PC-3 (cell line): ENCODE measurements around the gene SPAAR. TPM values are rescaled to one million over a fixed set of nuclear protein-coding genes. Genes with fewer than 3 reads are reported as not detected.

Experiments
- ATAC-seq: fragments of 200-7000 bp; cut with Tn5 transposase; 2 replicates; pipeline ENCODE4 v1.9.1; 2020; ENCODE audit warnings: mild to moderate bottlenecking, moderate library complexity
- BruUV-seq: library from RNA; stranded (reverse); fragments of 400-500 nt; replicated peaks from 2 replicates; lab custom pipeline; 2021; lab: Mats Ljungman, UMichigan
- CTCF ChIA-PET: fragments of 300-600 bp; sonication (Branson Sonifier 250); formaldehyde crosslinking; loops from one replicate; lab custom pipeline; 2022; ENCODE audit warnings: antibody characterized with exemption; lab: Charles Lee
- POLR2A ChIA-PET: fragments of 300-600 bp; sonication (Branson Sonifier 250); formaldehyde crosslinking; loops from one replicate; lab custom pipeline; 2022; ENCODE audit warnings: antibody characterized with exemption; ENCODE audit not compliant: unreplicated experiment; lab: Charles Lee
- DNase-seq: peaks from one replicate; pipeline ENCODE4 v3.0.0-alpha.2; 2015
- H2AFZ ChIP-seq: fragments of 300-600 bp; sonication (generic); 2 replicates; pipeline ENCODE4 v1.6.0; 2016; ENCODE audit warnings: antibody characterized with exemption, low read length
- H3F3A ChIP-seq: fragments of 300-600 bp; sonication (generic); one replicate; pipeline ENCODE4 v1.6.0; 2017; ENCODE audit warnings: antibody characterized with exemption, low read length, control low read depth, mild to moderate bottlenecking; ENCODE audit not compliant: unreplicated experiment
- H3K27ac ChIP-seq: fragments of 300-600 bp; sonication (generic); 2 replicates; pipeline ENCODE4 v1.5.1; 2016; ENCODE audit warnings: mild to moderate bottlenecking, low read length
- H3K27me3 ChIP-seq: fragments of 300-600 bp; sonication (generic); 2 replicates; pipeline ENCODE4 v1.6.1; 2016; ENCODE audit warnings: low read length, mixed read lengths
- H3K36me3 ChIP-seq: fragments of 300-600 bp; sonication (generic); 2 replicates; pipeline ENCODE4 v1.6.1; 2016; ENCODE audit warnings: low read depth, mixed run types, low read length, mixed read lengths
- H3K4me1 ChIP-seq: fragments of 300-600 bp; sonication (generic); 2 replicates; pipeline ENCODE4 v1.5.1; 2016; ENCODE audit warnings: low read length; ENCODE audit not compliant: insufficient read depth
- H3K4me2 ChIP-seq: fragments of 300-600 bp; sonication (generic); 2 replicates; pipeline ENCODE4 v1.6.0; 2016; ENCODE audit warnings: low read length
- H3K4me3 ChIP-seq: fragments of 300-600 bp; sonication (generic); 2 replicates; pipeline ENCODE4 v1.5.1; 2016; ENCODE audit warnings: mild to moderate bottlenecking, low read length, mixed read lengths
- H3K79me2 ChIP-seq: fragments of 300-600 bp; sonication (generic); 2 replicates; pipeline ENCODE4 v1.6.1; 2017; ENCODE audit warnings: low read length, mixed read lengths
- H3K9ac ChIP-seq: fragments of 300-600 bp; sonication (generic); 2 replicates; pipeline ENCODE4 v1.6.0; 2016; ENCODE audit warnings: mild to moderate bottlenecking, low read length
- H3K9me2 ChIP-seq: fragments of 300-600 bp; sonication (generic); replicated peaks from 2 replicates; pipeline ENCODE4 v1.6.1; 2016; ENCODE audit warnings: mixed run types, low read length, mixed read lengths
- H3K9me3 ChIP-seq: fragments of 300-600 bp; sonication (generic); 2 replicates; pipeline ENCODE4 v1.6.1; 2016; ENCODE audit warnings: low read length, mixed read lengths
- H4K20me1 ChIP-seq: fragments of 300-600 bp; sonication (generic); 2 replicates; pipeline ENCODE4 v1.6.1; 2016; ENCODE audit warnings: low read length, mixed read lengths
- EZH2 ChIP-seq: fragments of 300-600 bp; sonication (generic); IDR thresholded peaks from one replicate; pipeline ENCODE4 v1.6.1; 2017; ENCODE audit warnings: antibody characterized with exemption, mild to moderate bottlenecking, low read length; ENCODE audit not compliant: unreplicated experiment
- EZH2phosphoT487 ChIP-seq: fragments of 300-600 bp; sonication (generic); IDR thresholded peaks from 2 replicates; pipeline ENCODE4 v1.6.1; 2018; ENCODE audit warnings: mild to moderate bottlenecking, antibody characterized with exemption, low read length, borderline replicate concordance
- intact Hi-C: fragments of 100-400 bp; cut with micrococcal nuclease; formaldehyde crosslinking; loops from 2 replicates; pipeline ENCODE4 v1.9.0; 2023
- total RNA-seq: library from RNA; depleted of rRNA; stranded (reverse); fragments of >200 nt; gene quantifications from 2 replicates; pipeline ENCODE4 v1.2.3, GENCODE V29; 2014
- TF ChIP-seq, protein P1 (sequence below): fragments of 300-600 bp; sonication (generic); conservative IDR thresholded peaks from 2 replicates; pipeline ENCODE4 v1.5.1; 2017; ENCODE audit warnings: antibody characterized with exemption, low read depth, mild to moderate bottlenecking, low read length

The SPAAR gene
- total RNA-seq, 1 experiment from 2014 or later, result not detected

DNA sequence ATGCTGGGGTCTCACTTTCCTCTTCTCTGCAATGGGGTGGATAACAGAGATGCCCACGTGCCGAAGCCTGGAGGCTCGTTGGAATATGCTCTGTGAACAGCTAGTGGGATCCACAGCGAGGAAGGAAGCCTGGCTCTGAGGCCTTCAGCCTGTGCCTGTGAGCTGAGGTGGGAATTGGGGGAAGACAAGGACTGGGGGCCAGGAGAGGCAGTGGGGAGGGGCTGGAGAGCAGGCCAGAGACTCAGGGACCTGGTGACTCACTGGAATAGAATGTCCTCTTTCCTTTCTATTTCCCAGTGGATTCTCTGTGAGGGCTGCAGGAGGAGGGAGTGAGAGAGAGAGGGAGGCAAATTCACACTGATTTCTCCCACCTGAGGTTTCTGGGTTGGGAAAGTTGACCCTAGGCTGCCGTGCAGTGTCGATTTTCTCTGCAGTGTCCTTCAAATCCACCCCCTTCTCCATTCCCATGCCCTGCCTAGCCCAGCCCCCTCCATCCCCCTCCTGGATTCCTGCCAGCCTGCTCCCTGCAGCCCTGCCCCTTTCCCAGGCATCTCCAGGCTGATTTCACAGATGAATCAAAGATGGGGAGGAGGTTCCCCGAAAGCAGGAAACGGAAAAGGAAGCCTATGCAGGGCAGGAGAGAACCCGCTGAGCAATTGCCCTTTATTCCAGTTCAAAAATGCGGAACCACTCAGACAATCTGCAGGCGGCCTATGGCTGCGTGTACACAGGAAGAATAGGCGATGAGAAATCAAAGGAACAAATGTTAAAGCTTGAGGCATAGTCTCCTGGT, 1.4 kb upstream of the SPAAR start:
- POLR2A ChIA-PET, result no interaction called here
- Histone ChIP-seq H3K4me3 (peak overlapping the region; percentile 49; the same call in 1 of the 2 replicates), H3K9me3 (no peaks in the 10 kb centered on the region), H3K4me2 (peak overlapping the region; percentile 77), H3K36me3 (no peaks in the 10 kb centered on the region), H3K79me2 (peaks cover 10% of the 10 kb centered on the region), H3K4me1 (peaks cover 78% of the 10 kb centered on the region), H3K27me3 (no peaks in the 10 kb centered on the region), H3K9ac (peak overlapping the region; percentile 68), H3F3A (peaks cover 11% of the 10 kb centered on the region), H2AFZ (peak overlapping the region; percentile 49), H4K20me1 (no peaks in the 10 kb centered on the region), H3K27ac (peak overlapping the region; percentile 94), H3K9me2 (no peaks in the 10 kb centered on the region)
- CTCF ChIA-PET, result no interaction called here
- ATAC-seq (peak; percentile 45), DNase-seq (peak; percentile 87)
- BruUV-seq, result no TSS peak
- intact Hi-C loops, result no loop called here
- TF ChIP-seq, protein P1, sequence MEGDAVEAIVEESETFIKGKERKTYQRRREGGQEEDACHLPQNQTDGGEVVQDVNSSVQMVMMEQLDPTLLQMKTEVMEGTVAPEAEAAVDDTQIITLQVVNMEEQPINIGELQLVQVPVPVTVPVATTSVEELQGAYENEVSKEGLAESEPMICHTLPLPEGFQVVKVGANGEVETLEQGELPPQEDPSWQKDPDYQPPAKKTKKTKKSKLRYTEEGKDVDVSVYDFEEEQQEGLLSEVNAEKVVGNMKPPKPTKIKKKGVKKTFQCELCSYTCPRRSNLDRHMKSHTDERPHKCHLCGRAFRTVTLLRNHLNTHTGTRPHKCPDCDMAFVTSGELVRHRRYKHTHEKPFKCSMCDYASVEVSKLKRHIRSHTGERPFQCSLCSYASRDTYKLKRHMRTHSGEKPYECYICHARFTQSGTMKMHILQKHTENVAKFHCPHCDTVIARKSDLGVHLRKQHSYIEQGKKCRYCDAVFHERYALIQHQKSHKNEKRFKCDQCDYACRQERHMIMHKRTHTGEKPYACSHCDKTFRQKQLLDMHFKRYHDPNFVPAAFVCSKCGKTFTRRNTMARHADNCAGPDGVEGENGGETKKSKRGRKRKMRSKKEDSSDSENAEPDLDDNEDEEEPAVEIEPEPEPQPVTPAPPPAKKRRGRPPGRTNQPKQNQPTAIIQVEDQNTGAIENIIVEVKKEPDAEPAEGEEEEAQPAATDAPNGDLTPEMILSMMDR, result no peak
- TF ChIP-seq EZH2 (no peak), EZH2phosphoT487 (no peak)

DNA sequence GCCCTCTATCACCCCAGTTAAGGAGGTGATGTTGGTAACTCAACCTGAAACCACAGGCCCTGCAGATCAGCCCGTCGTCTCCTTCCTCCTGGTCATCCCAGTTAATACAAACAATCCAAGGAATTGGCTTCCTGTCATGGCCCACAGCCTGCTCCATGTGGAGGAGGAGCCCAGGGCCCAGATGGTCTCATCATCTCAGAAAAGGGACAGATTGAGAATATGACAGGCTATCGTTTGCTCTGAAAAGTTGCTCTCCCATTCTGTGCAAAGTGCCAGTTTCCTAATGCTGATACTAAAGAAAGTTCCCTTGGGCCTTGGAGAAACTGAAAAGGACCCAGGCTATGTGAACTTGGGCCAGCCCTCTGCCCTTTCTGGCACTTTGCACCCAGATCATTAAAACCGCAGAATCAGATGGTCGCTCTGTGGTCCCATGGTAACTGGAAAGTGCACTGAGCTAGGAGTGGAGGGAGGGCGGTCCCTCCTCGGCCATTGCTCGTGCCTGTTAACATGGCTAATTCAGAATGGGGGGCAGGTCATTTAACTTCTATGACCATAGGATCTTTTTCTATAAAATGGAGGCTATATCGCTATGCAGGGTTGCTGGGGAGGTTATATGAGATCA, 675 bp upstream of the SPAAR start:
- ChIA-PET POLR2A (no interaction called here), CTCF (no interaction called here)
- H2AFZ ChIP-seq, result peak overlapping the region; percentile 49
- peaks cover 10% of the 10 kb centered on the region for H3K79me2 ChIP-seq
- H3F3A ChIP-seq, result peaks cover 11% of the 10 kb centered on the region
- peaks cover 74% of the 10 kb centered on the region for H3K4me1 ChIP-seq
- no peaks in the 10 kb centered on the region for H3K9me2 ChIP-seq
- H3K36me3 ChIP-seq, result no peaks in the 10 kb centered on the region
- H3K4me3 ChIP-seq, result peak overlapping the region; percentile 49; the same call in 1 of the 2 replicates
- peak overlapping the region; percentile 68 for H3K9ac ChIP-seq
- H3K9me3 ChIP-seq, result no peaks in the 10 kb centered on the region
- H4K20me1 ChIP-seq, result no peaks in the 10 kb centered on the region
- H3K27me3 ChIP-seq, result no peaks in the 10 kb centered on the region
- ATAC-seq, result peak; percentile 26
- no peak for DNase-seq
- no TSS peak for BruUV-seq
- H3K27ac ChIP-seq, result peak overlapping the region; percentile 94
- TF ChIP-seq EZH2phosphoT487 (no peak), EZH2 (no peak)
- TF ChIP-seq, protein P1, result no peak
- peak overlapping the region; percentile 77 for H3K4me2 ChIP-seq
- intact Hi-C loops, result no loop called here
